Measurements from ENCODE around the gene ARID3A. TPM values are rescaled to one million over a fixed set of nuclear protein-coding genes. Genes with fewer than 3 reads are reported as not detected.

The ARID3A gene
- total and polyA plus RNA-seq, 2 of the 8 experiments (the other 6 are each of a cell fraction or from before 2014, with no cell fraction given), result 40.5 to 77.4 TPM

DNA sequence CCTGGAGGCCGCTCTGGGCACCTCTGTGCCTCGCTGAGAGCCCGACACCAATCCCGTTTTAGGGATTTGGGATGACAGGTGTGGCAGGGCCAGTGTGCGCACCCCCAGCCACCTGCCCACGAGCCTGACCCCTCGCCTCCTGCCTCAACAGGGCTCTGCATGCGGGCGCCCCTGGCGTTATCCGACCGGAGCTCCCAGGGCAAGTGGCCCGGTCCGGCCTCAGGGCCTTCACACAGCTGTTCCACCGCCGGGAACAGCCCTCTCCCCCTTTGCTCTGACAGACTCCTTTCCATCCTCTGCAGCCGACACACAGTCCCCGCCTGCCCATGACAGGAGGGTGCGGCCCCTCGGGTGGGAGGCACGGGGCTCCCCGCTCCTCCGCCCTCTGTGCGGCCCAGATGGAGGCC is 51.2 kb downstream of the ARID3A start:
- Histone ChIP-seq H3K23me2 (ENCODE audit: low read depth, low read length) (no peaks in the 10 kb centered on the region), H3K9me3 (ENCODE audit: insufficient read depth in 2 of 2, low read depth in 1 of 2, low read length in 1 of 2) (no peaks in the 10 kb centered on the region), H3K56ac (replicated peaks; ENCODE audit: insufficient read length, low read depth, low read length) (no peak overlapping the region), H2BK5ac (ENCODE audit: low read depth, low read length) (no peak overlapping the region), H2BK12ac (ENCODE audit: low read depth, low read length) (no peak overlapping the region), H2BK15ac (ENCODE audit: low read length) (no peak overlapping the region), H3K79me2 (ENCODE audit: control insufficient read depth in 1 of 2, insufficient read depth in 2 of 2, low read length in 2 of 2) (no peaks in the 10 kb centered on the region), H3K27ac (ENCODE audit: low read depth, low read length) (no peak overlapping the region), H3K14ac (ENCODE audit: insufficient read length) (no peak overlapping the region), H3K36me3 (ENCODE audit: control insufficient read depth in 2 of 4, insufficient read depth in 4 of 4, low read length in 3 of 4) (peaks cover 0 to 4% (median under 1%) of the 10 kb centered on the region in 4 experiments; a peak in 2 of 8 replicates), H4K5ac (ENCODE audit: insufficient read length, low read depth, low read length) (no peak overlapping the region), H3K23ac (ENCODE audit: insufficient read length) (no peak overlapping the region), H3K27me3 (replicated peaks in 1 of 4; ENCODE audit: control insufficient read depth in 3 of 4, extremely low read depth in 1 of 4, insufficient read depth in 3 of 4, low read length in 3 of 4) (no peaks in the 10 kb centered on the region), H4K8ac (ENCODE audit: extremely low read depth, insufficient read depth, low read length) (peak overlapping the region; percentile 79; the same call in 1 of the 2 replicates), H3K9ac (replicated peaks in 1 of 4; ENCODE audit: extremely low read depth in 1 of 4, low read depth in 3 of 4, low read length in 3 of 4) (no peak overlapping the region), H2AFZ (ENCODE audit: low read length) (no peak overlapping the region), H3K79me1 (ENCODE audit: low read depth, low read length) (no peaks in the 10 kb centered on the region), H2AK5ac (ENCODE audit: low read depth, low read length) (0 out of 2 replicates have a peak overlapping the region, but pooled peaks have one; percentile 24), H3K4me1 (replicated peaks in 1 of 4; ENCODE audit: control insufficient read depth in 3 of 4, insufficient read depth in 4 of 4, low read length in 3 of 4) (peaks cover 0 to 16% (median 11%) of the 10 kb centered on the region in 4 experiments; a peak in 5 of 7 replicates), H3K4ac (replicated peaks; ENCODE audit: insufficient read length, low read depth, low read length) (no peak overlapping the region), H4K91ac (replicated peaks; ENCODE audit: insufficient read length, low read length) (no peak overlapping the region), H2BK20ac (ENCODE audit: low read length) (no peak overlapping the region), H3K18ac (ENCODE audit: extremely low read depth, low read length) (no peak overlapping the region; the same call in 1 of the 2 replicates), H3K4me3 (ENCODE audit: extremely low read depth in 1 of 4, insufficient read depth in 2 of 4, low read depth in 3 of 4, low read length in 4 of 4) (no peak overlapping the region), H4K20me1 (replicated peaks in 1 of 2; ENCODE audit: control insufficient read depth in 1 of 2, insufficient read depth in 2 of 2, low read length in 2 of 2) (no peaks in the 10 kb centered on the region), H3K4me2 (ENCODE audit: insufficient read depth in 1 of 2, low read depth in 2 of 2, low read length in 2 of 2) (no peak overlapping the region), H2BK120ac (replicated peaks; ENCODE audit: low read depth, low read length) (no peak overlapping the region)
- FAIRE-seq (no peak), DNase-seq (ENCODE audit: low read depth in 1 of 2, low spot score in 2 of 2) (no peak)
- ChIA-PET POLR2A (ENCODE audit: partially characterized antibody) (interaction anchor here (0.8 to 1.5 kb wide), 7 partner anchors 14 to 112 kb away, joined by 3 to 7 read pairs (median 3); partner anchors contain the start of genes MED16 and RNU6-9), CTCF (ENCODE audit: partially characterized antibody) (interaction anchor here (1.0 to 1.9 kb wide), 7 partner anchors 8 to 54 kb away, joined by 3 to 6 read pairs (median 4); no protein-coding TSS in a partner anchor)
- 92% methylated on average over 18 of the region's 24 CpGs; no CpG with 5 or more reads in 1 of the 2 experiments for WGBS, 2 experiments (ENCODE audit: extremely low coverage in 1 of 2, insufficient coverage in 1 of 2, insufficient read length in 1 of 2, insufficient replicate concordance in 2 of 2, low coverage in 1 of 2, low lambda C conversion rate in 2 of 2, missing lambda C conversion rate in 1 of 2)
- TF ChIP-seq, protein P1, sequence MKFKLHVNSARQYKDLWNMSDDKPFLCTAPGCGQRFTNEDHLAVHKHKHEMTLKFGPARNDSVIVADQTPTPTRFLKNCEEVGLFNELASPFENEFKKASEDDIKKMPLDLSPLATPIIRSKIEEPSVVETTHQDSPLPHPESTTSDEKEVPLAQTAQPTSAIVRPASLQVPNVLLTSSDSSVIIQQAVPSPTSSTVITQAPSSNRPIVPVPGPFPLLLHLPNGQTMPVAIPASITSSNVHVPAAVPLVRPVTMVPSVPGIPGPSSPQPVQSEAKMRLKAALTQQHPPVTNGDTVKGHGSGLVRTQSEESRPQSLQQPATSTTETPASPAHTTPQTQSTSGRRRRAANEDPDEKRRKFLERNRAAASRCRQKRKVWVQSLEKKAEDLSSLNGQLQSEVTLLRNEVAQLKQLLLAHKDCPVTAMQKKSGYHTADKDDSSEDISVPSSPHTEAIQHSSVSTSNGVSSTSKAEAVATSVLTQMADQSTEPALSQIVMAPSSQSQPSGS (IDR thresholded peaks at IDR 0.05; ENCODE audit: low read length), result no peak
- no peak for TF ChIP-seq TEAD4 (IDR thresholded peaks at IDR 0.05; ENCODE audit: low read depth, low read length)
- no peak for TF ChIP-seq SRF (IDR thresholded peaks at IDR 0.05; ENCODE audit: low read depth, low read length)
- no peak for TF ChIP-seq BACH1 (IDR thresholded peaks at IDR 0.05; ENCODE audit: low read length)
- TF ChIP-seq SP1 (IDR thresholded peaks at IDR 0.05; ENCODE audit: low read depth, low read length), result no peak
- no peak for TF ChIP-seq NANOG (IDR thresholded peaks at IDR 0.05; ENCODE audit: insufficient read depth, low read depth, low read length, poor library complexity, severe bottlenecking)
- no peak for TF ChIP-seq ASH2L (IDR thresholded peaks at IDR 0.05; ENCODE audit: low read length)
- TF ChIP-seq CBX5 (IDR thresholded peaks at IDR 0.05; ENCODE audit: low read depth, low read length), result no peak
- TF ChIP-seq SIN3A (conservative IDR thresholded peaks at IDR 0.05 in 1 of 2, IDR thresholded peaks at IDR 0.05 in 1 of 2; ENCODE audit: low read depth in 1 of 2, low read length in 2 of 2), result no peak
- no peak for TF ChIP-seq RXRA (IDR thresholded peaks at IDR 0.05; ENCODE audit: insufficient read depth, low read depth, low read length)
- no peak for TF ChIP-seq TAF1 (IDR thresholded peaks at IDR 0.05; ENCODE audit: low read depth, low read length)
- TF ChIP-seq TBP (IDR thresholded peaks at IDR 0.05; ENCODE audit: low read depth, low read length), result no peak
